Kasumi-1 (cell line): Measurements from ENCODE around the gene MTG1.
A peak's percentile ranks its signal among the peaks of the same experiment; 100 is the strongest.
"Not testable (repeated sequence)": the region's sequence is repeated elsewhere in the genome, so short reads cannot be mapped to it uniquely, and the experiment has no call there.

Source experiments
- DNase-seq, 2 experiments: peaks; one replicate each; lab custom pipeline; 2025; lab: John Stamatoyannopoulos, UW

Gene MTG1

DNA sequence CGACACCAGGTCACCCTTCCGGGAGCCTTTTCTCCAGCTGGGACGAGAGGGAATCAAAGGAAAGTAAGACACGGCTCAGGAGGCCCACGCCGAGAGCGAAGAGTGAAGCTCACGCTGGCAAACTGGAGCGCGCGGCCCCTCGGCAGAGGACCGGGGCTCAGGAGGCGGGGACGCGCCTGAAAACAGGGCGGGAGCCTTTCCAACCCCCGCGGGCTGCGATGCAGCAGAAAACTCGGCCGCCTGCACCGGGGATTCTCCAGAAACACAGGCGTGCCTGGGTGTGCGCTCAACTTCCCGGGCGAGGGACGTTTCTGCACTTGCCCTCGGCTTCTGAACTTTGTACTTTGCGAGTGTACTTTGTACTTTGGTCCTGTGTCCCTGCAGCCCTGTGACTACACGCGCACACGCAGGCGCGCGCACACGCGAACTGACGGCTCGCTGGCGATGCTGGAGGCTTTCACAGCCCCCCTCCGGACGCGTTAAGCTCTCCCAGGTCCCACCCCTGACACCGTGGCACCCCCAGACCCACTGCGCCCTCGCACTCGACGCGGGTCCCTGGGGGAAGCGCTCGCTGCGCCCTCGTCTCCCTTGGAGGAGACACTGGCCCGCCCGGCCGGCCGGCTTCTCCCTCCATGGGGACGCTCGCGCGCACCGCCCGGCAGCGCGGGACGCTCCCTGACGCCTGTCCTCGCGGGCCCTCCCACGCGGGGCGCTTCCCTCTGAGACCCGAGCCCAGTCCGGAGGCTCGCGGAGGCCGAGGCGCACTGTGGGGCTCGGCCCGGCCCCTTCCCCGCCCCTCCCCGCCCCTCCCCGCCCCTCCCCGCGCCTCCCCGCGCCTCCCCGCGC, 15.5 kb upstream of the MTG1 start:
- DNase-seq, result peak; percentile 51 to 75

DNA sequence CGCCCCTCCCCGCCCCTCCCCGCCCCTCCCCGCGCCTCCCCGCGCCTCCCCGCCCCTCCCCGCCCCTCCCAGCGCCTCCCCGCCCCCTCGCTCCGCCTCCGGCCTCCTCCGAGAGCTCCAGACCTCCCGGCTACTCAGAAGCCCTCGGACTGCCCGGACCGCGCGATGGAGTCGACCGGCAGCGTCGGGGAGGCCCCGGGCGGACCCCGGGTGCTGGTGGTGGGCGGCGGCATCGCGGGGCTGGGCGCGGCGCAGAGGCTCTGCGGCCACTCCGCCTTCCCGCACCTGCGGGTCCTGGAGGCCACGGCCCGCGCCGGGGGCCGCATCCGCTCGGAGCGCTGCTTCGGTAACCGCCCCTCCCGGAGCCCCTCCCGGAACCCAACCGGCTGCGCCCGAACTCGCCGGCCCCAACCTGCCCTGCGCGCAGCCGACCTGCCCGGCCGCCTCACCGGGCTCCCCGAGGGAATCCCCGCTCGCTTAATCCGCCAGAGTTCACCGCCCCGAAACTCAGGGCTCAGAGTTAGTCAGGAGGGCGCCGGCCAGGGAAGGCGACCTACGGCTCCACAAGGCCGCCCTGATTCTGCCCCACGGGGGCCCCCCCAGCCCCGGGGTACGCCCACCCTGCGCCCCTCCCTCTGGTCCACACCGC, 14.7 kb upstream of the MTG1 start, which contains the start of gene PAOX:
Gene PAOX (plus strand): TSS at position 111 of the 649 bp plus-strand sequence. CDS start 55 bp downstream, at position 166.
- DNase-seq, result no peak

GRCh38 chr10:133379801-133380666, 13.9 kb upstream of the MTG1 start:
- no peak for DNase-seq

DNA sequence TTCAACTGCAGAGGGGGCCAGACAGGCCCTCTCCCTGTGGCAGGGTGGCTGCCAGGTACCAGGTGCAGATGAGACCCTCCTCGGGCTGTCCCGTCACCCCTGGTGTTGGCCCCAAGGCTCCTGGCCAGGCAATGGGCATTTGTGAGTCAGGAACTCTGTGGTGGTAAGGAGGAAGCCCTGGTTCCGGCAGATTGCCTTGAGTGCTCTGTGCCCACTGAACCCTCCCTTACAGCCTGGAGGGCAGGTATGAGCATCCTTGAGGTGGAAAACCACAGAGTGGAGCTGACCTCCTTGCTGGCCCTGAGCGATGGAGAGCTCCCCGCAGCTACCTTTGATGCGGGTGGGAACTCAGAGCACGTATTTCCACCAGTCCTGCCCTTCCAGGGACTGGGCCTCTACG, 12.9 kb upstream of the MTG1 start:
- DNase-seq, result no peak

DNA sequence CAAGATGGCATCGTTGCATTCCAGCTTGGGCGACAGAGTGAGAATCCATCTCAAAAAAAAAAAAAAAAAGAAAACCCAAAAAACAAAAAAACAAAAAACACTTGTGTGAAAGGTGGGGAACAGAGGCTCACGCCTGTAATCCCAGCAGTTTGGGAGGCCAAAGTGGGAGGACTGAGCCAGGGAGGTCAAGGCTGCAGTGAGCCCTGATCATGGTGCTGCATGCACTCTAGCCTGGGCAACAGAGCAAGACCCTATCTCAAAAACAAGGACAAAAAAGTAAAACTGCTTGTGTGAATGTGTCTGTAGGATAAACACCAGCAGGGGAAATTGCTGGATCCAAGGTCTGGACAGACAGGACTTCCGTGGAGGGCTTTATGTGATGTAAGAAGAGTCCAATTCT, 10.4 kb upstream of the MTG1 start:
- DNase-seq, result no peak

DNA sequence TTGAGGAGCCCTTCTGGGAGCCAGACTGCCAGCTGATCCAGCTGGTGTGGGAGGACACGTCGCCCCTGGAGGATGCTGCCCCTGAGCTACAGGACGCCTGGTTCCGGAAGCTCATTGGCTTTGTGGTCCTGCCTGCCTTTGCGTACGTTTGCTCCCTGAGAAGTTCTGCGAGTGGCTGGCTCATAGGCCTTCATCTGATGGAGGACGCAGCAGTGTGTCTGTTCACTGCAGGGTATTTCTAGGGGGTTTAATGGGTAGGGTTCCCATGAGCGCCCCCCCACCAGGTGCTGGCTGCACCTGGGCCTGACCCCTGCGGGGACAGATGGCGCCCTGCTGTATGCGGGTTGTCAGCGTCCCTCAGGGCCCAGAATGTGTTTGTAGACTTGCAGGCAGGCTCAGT, 9.9 kb upstream of the MTG1 start:
- DNase-seq, result no peak

DNA sequence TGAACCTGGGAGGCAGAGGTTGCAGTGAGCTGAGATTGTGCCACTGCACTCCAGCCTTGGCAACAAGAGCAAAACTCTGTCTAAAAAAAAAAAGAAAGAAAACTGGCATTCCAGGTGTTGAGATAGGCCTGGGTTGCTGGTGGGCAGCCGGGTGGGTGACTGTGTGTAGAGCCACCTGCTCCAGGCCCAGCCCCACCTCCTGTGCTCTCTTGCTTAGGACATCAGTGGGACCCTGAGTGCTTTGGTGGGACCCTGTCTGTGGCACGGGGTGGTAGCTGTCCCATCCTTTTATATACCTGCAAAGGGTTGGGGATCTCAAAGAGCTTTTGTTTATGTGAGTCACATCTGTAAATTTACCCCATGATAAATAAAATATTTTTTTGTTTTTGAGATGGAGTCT, 8.7 kb upstream of the MTG1 start:
- DNase-seq, result no peak

DNA sequence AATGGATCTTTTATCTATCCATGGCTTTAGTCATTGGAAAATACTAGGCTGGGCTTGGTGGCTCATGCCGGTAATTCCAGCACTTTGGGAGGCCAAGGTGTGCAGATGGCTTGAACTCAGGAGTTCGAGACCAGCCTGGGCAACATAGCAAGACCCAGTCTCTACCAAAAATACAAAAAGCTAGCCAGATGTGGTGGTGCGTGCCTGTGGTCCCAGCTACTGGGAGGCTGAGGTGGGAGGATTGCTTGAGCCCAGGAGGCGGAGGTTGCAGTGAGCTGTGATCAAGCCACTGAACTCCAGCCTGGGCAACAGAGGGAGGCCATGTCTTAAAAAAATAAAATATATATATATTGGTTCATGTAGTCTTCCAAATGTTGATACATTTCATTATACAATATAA, 7.0 kb upstream of the MTG1 start:
- DNase-seq, result not testable (repeated sequence)

- peak; percentile 68 to 71 for DNase-seq
Observed at GRCh38 chr10:133388236-133388972, 5.6 kb upstream of the MTG1 start.

- peak; percentile 70 to 75 for DNase-seq
Observed at GRCh38 chr10:133388973-133389818, 4.8 kb upstream of the MTG1 start.

GRCh38 chr10:133390597-133391248, 3.2 kb upstream of the MTG1 start:
- DNase-seq, result no peak

GRCh38 chr10:133391249-133391635, 2.7 kb upstream of the MTG1 start:
- no peak for DNase-seq

DNA sequence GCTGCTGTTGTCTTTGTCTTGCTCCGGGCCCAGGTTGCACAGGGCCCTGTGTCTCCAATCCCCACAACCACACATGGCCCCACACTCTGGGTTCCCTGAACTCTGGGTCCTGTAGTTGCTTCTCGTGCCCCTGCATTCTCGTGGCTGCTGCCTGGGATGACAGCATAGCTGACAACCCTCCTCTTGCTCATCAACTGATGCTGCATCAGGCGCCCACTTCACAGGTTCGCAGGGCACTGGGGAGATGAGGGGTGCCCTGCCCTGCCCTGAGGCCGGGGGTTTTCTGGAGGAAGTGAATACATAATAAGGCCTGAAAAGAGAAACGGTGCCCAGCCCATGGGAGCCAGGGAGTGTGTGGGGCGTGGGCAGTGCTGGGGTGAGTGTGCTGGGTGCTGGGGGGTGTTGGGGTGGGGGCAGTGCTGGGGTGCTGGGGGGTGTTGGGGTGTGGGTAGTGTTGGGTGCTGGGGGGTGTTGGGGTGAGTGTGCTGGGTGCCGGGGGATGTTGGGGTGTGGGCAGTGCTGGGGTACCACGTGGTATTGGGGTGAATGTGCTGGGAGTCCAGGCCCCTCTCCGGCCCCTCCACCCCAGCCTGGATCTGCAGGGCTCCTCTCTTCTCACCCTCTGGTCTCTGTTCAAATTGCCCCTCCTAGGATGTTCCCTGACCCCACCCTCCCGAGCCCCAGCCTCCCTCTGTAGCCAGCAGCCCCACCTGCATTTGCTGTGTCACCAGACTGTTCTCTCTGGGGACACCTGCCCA, 2.0 kb upstream of the MTG1 start:
- DNase-seq, result no peak

- no peak for DNase-seq
Observed at GRCh38 chr10:133393401-133394063, 425 bp upstream of the MTG1 start.

DNA sequence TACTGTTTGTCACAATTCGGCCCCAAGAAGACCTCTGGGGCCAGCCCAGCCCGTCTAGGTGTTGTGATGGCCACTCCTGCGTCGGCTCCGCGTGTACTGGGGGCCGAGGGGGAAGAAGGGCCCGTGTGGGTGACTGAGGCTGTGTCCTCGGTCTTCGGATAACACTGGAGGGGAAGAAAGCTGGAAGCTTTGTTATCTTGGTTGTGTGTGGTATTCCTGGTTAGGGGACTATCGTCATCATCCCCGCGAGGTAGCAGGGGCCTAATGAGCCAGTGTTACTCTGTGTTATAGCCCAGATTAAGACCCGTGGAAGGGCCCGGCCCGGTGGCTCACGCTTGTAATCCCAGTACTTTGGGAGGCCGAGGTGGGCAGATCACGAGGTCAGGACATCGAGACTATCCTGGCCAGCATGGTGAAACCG, 854 bp downstream of the MTG1 start:
- DNase-seq, result peak in 1 of 2 experiments; percentile 46

- no peak for DNase-seq
Observed at GRCh38 chr10:133396035-133396624, 2.2 kb downstream of the MTG1 start.

GRCh38 chr10:133397938-133398337, 4.0 kb downstream of the MTG1 start:
- DNase-seq, result no peak

DNA sequence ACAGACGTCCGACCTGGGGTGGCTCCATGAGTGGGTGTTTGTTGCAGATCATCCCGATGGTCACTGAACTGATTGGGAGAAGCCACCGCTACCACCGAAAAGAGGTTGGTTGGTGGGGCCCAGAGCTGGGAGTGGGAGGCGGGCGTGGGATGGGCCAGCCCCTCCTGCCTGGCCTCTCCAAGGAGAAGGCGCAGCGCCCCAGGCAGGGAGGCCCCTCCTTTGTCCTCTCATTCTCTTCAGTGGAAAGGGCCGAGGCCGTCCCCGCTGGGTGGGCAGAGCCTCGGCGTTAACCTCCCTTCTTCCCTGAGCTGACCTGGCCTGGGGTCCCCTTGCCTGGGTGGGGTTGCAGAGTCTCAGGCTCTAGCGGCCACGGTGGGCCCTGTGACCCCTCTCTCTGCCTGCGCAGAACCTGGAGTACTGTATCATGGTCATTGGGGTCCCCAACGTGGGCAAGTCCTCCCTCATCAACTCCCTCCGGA, 5.2 kb downstream of the MTG1 start:
- DNase-seq, result no peak
